Astrocyte (in vitro differentiated cells and primary cell): ENCODE data around the gene NPR2. TPM values are rescaled to one million over a fixed set of nuclear protein-coding genes. Genes with fewer than 3 reads are reported as not detected.

ENCODE experiments used
- DNase-seq: peaks from one replicate; pipeline ENCODE4 v3.0.0-alpha.2; 2010; ENCODE audit warnings: low read depth
- FAIRE-seq: peaks from 2 replicates; lab custom pipeline; 2011; peaks lifted over from hg19 to GRCh38; lab: Jason Lieb, UNC
- H2AFZ ChIP-seq: 2 replicates; pipeline ENCODE4 v1.6.0; 2012; ENCODE audit warnings: low read depth, low read length, inconsistent platforms
- H3K27ac ChIP-seq: 2 replicates; pipeline ENCODE4 v1.5.1; 2011; ENCODE audit warnings: low read depth, low read length, inconsistent platforms
- H3K27me3 ChIP-seq: 2 replicates; pipeline ENCODE4 v1.6.0; 2011; ENCODE audit warnings: low read length, inconsistent platforms; ENCODE audit not compliant: insufficient read depth
- H3K36me3 ChIP-seq: 2 replicates; pipeline ENCODE4 v1.5.1; 2011; ENCODE audit warnings: low read length, inconsistent platforms; ENCODE audit not compliant: insufficient read depth
- H3K4me1 ChIP-seq: 2 replicates; pipeline ENCODE4 v1.5.1; 2011; ENCODE audit warnings: low read length, inconsistent platforms; ENCODE audit not compliant: insufficient read depth
- H3K4me2 ChIP-seq: 2 replicates; pipeline ENCODE4 v1.6.0; 2012; ENCODE audit warnings: low read length, inconsistent platforms
- H3K4me3 ChIP-seq: 2 replicates; pipeline ENCODE4 v1.5.1; 2011; ENCODE audit warnings: low read depth, mild to moderate bottlenecking, low read length, inconsistent platforms; ENCODE audit not compliant: insufficient read depth
- H3K79me2 ChIP-seq: 2 replicates; pipeline ENCODE4 v1.6.0; 2012; ENCODE audit warnings: mild to moderate bottlenecking, low read length, inconsistent platforms; ENCODE audit not compliant: insufficient read depth
- H3K9ac ChIP-seq: 2 replicates; pipeline ENCODE4 v1.6.0; 2012; ENCODE audit warnings: mild to moderate bottlenecking, low read length, inconsistent platforms
- H3K9me3 ChIP-seq: 2 replicates; pipeline ENCODE4 v1.5.1; 2012; ENCODE audit warnings: low read depth, mild to moderate bottlenecking, low read length, inconsistent platforms; ENCODE audit not compliant: insufficient read depth
- H4K20me1 ChIP-seq: 2 replicates; pipeline ENCODE4 v1.6.0; 2012; ENCODE audit warnings: low read length, inconsistent platforms; ENCODE audit not compliant: insufficient read depth
- H3K27ac Mint-ChIP-seq: one replicate; pipeline ENCODE4 v1.8.0; 2021; ENCODE audit warnings: mild to moderate bottlenecking, mixed read lengths; ENCODE audit not compliant: unreplicated experiment
- H3K27me3 Mint-ChIP-seq: one replicate; pipeline ENCODE4 v1.8.0; 2021; ENCODE audit warnings: low read depth, mixed read lengths; ENCODE audit not compliant: unreplicated experiment
- H3K36me3 Mint-ChIP-seq: one replicate; pipeline ENCODE4 v1.8.0; 2021; ENCODE audit warnings: low read depth, mixed read lengths; ENCODE audit not compliant: unreplicated experiment
- H3K4me1 Mint-ChIP-seq: one replicate; pipeline ENCODE4 v1.8.0; 2021; ENCODE audit warnings: low read depth, mixed read lengths; ENCODE audit not compliant: unreplicated experiment
- H3K4me3 Mint-ChIP-seq: one replicate; pipeline ENCODE4 v1.8.0; 2021; ENCODE audit warnings: mild to moderate bottlenecking, moderate library complexity, mixed read lengths; ENCODE audit not compliant: unreplicated experiment
- H3K9me3 Mint-ChIP-seq: one replicate; pipeline ENCODE4 v1.8.0; 2021; ENCODE audit warnings: mild to moderate bottlenecking, mixed read lengths; ENCODE audit not compliant: unreplicated experiment
- CTCF ChIP-seq: IDR thresholded peaks from 2 replicates; pipeline ENCODE4 v1.5.1; 2011; ENCODE audit warnings: low read depth, mild to moderate bottlenecking, inconsistent platforms, low read length, moderate library complexity; ENCODE audit not compliant: insufficient read depth
- EZH2 ChIP-seq: IDR thresholded peaks from 2 replicates; pipeline ENCODE4 v1.6.1; 2012; ENCODE audit warnings: mild to moderate bottlenecking, low read length, inconsistent platforms; ENCODE audit not compliant: insufficient read depth
- total RNA-seq: library from RNA; stranded (reverse); gene quantifications from 2 replicates; pipeline ENCODE4 v1.2.1, GENCODE V29; 2021

The NPR2 gene
- total RNA-seq, 1 donor from 2014 or later, result 24.6 TPM

GRCh38 chr9:35820076-35820475 lies 28.7 kb downstream of the NPR2 start:
- H3K27ac ChIP-seq, result no peak overlapping the region
- H3K36me3 Mint-ChIP-seq, result peaks cover 6% of the 10 kb centered on the region
- peaks cover 5% of the 10 kb centered on the region for H3K4me1 Mint-ChIP-seq
- H3K4me1 ChIP-seq, result peaks cover 6% of the 10 kb centered on the region
- FAIRE-seq (no peak), DNase-seq (peak; percentile 52)
- no peaks in the 10 kb centered on the region for H3K27me3 ChIP-seq
- no peaks in the 10 kb centered on the region for H3K9me3 ChIP-seq
- no peak overlapping the region for H3K9ac ChIP-seq
- H3K36me3 ChIP-seq, result no peaks in the 10 kb centered on the region
- H3K4me3 ChIP-seq, result no peak overlapping the region
- no peak overlapping the region for H2AFZ ChIP-seq
- H3K4me3 Mint-ChIP-seq, result no peak overlapping the region
- H3K27ac Mint-ChIP-seq, result no peak overlapping the region
- H3K27me3 Mint-ChIP-seq, result peaks cover 20% of the 10 kb centered on the region
- H3K4me2 ChIP-seq, result no peak overlapping the region
- H4K20me1 ChIP-seq, result no peaks in the 10 kb centered on the region
- peaks cover 3% of the 10 kb centered on the region for H3K9me3 Mint-ChIP-seq
- H3K79me2 ChIP-seq, result no peaks in the 10 kb centered on the region
- no peak for TF ChIP-seq EZH2
- TF ChIP-seq CTCF, result no peak

- H3K4me3 ChIP-seq, result no peak overlapping the region
- H3K4me2 ChIP-seq, result no peak overlapping the region
- H4K20me1 ChIP-seq, result no peaks in the 10 kb centered on the region
- TF ChIP-seq CTCF (no peak), EZH2 (no peak)
- H2AFZ ChIP-seq, result no peak overlapping the region
- peaks cover 3% of the 10 kb centered on the region for H3K9me3 Mint-ChIP-seq
- peaks cover 19% of the 10 kb centered on the region for H3K27me3 Mint-ChIP-seq
- H3K4me1 Mint-ChIP-seq, result peaks cover 8% of the 10 kb centered on the region
- peaks cover 6% of the 10 kb centered on the region for H3K36me3 Mint-ChIP-seq
- H3K79me2 ChIP-seq, result no peaks in the 10 kb centered on the region
- DNase-seq (no peak), FAIRE-seq (no peak)
- H3K36me3 ChIP-seq, result no peaks in the 10 kb centered on the region
- no peaks in the 10 kb centered on the region for H3K27me3 ChIP-seq
- no peak overlapping the region for H3K27ac Mint-ChIP-seq
- H3K4me3 Mint-ChIP-seq, result no peak overlapping the region
- no peak overlapping the region for H3K9ac ChIP-seq
- H3K4me1 ChIP-seq, result peaks cover 6% of the 10 kb centered on the region
- no peak overlapping the region for H3K27ac ChIP-seq
- H3K9me3 ChIP-seq, result no peaks in the 10 kb centered on the region
Measured at GRCh38 chr9:35822926-35823325, 31.5 kb downstream of the NPR2 start.

- peak; percentile 84 for TF ChIP-seq CTCF
- TF ChIP-seq EZH2, result no peak
- Histone ChIP-seq H3K9ac (no peak overlapping the region), H3K27ac (no peak overlapping the region), H3K36me3 (no peaks in the 10 kb centered on the region), H3K4me1 (peaks cover 16% of the 10 kb centered on the region), H2AFZ (peak overlapping the region; percentile 74), H3K27me3 (no peaks in the 10 kb centered on the region), H3K4me3 (no peak overlapping the region), H3K4me2 (peak overlapping the region; percentile 46), H3K9me3 (no peaks in the 10 kb centered on the region), H4K20me1 (no peaks in the 10 kb centered on the region), H3K79me2 (no peaks in the 10 kb centered on the region)
- Mint-ChIP-seq H3K27me3 (peaks cover 13% of the 10 kb centered on the region), H3K9me3 (peaks cover 3% of the 10 kb centered on the region), H3K4me3 (peak overlapping the region; percentile 35), H3K27ac (peak overlapping the region; percentile 4), H3K36me3 (peaks cover 2% of the 10 kb centered on the region), H3K4me1 (peaks cover 15% of the 10 kb centered on the region)
- FAIRE-seq (peak; percentile 80), DNase-seq (peak; percentile 38)
Measured at GRCh38 chr9:35826071-35826701, 34.8 kb downstream of the NPR2 start.
